Upper lobe of left lung (tissue), 6 donors: ENCODE measurements around the gene WNT2B. TPM values are rescaled to one million over a fixed set of nuclear protein-coding genes. Genes with fewer than 3 reads are reported as not detected.
A peak's percentile ranks its signal among the peaks of the same experiment; 100 is the strongest.
"Not testable (repeated sequence)": the region's sequence is repeated elsewhere in the genome, so short reads cannot be mapped to it uniquely, and the experiment has no call there.

Experiments
- ATAC-seq, 2 donors: fragments of 200-7000 bp; cut with Tn5 transposase; one replicate each; pipeline ENCODE4 v1.9.1; 2022; ENCODE audit warnings: mild to moderate bottlenecking in 2 of 2, moderate library complexity in 2 of 2; ENCODE audit not compliant: low FRiP score in 2 of 2
- DNase-seq, 2 donors: peaks; one replicate each; pipeline ENCODE4 v3.0.0-alpha.2; 2019 to 2020
- H3K27ac ChIP-seq, 4 donors: fragments of 200-600 bp; sonication (generic); one replicate each; pipeline ENCODE4 v1.5.1; 2016 to 2019
- H3K27me3 ChIP-seq, 4 donors: fragments of 200-600 bp; sonication (generic); one replicate each; pipeline ENCODE4 v1.5.1; 2017 to 2019
- H3K36me3 ChIP-seq, 4 donors: fragments of 200-600 bp; sonication (generic); one replicate each; pipeline ENCODE4 v1.5.1; 2016 to 2019
- H3K4me1 ChIP-seq, 4 donors: fragments of 200-600 bp; sonication (generic); one replicate each; pipeline ENCODE4 v1.5.1; 2018 to 2019
- H3K4me3 ChIP-seq, 4 donors: fragments of 200-600 bp; sonication (generic); one replicate each; pipeline ENCODE4 v1.5.1; 2017 to 2019; ENCODE audit warnings: mild to moderate bottlenecking in 2 of 4, moderate library complexity in 1 of 4
- H3K9me3 ChIP-seq, 4 donors: fragments of 200-600 bp; sonication (generic); one replicate each; pipeline ENCODE4 v1.5.1; 2018 to 2019
- CTCF ChIP-seq, 6 experiments: fragments of 450-650 bp in 4 of 6; fragments of 200-600 bp in 2 of 6; sonication (generic) in 2 of 6; IDR thresholded peaks; one replicate each; pipeline ENCODE4 v1.5.1; 2016 to 2019; ENCODE audit warnings: antibody characterized with exemption in 6 of 6
- EP300 ChIP-seq, 4 donors: sonication (generic); formaldehyde crosslinking; IDR thresholded peaks; one replicate each; pipeline ENCODE4 v1.5.1; 2017; ENCODE audit warnings: antibody characterized with exemption in 4 of 4, control low read depth in 2 of 4
- POLR2A ChIP-seq, 4 donors: fragments of 450-650 bp; IDR thresholded peaks; one replicate each; pipeline ENCODE4 v1.5.1; 2016 to 2017; ENCODE audit warnings: antibody characterized with exemption in 4 of 4, mild to moderate bottlenecking in 2 of 4
- POLR2AphosphoS5 ChIP-seq, 2 donors: sonication (generic); formaldehyde crosslinking; IDR thresholded peaks; one replicate each; pipeline ENCODE4 v1.5.1; 2017; ENCODE audit warnings: antibody characterized with exemption in 2 of 2
- WGBS, 2 donors: methylation state at CpG; one replicate each; pipeline ENCODE4 v1.1.5; 2017 to 2018; 5-methylcytosine and 5-hydroxymethylcytosine counted together
- total RNA-seq, 6 donors: library from RNA; depleted of rRNA in 4 of 6; stranded (reverse); fragments of >200 nt in 4 of 6; gene quantifications; one replicate each; pipeline versions ENCODE4 v1.1.0 to v1.2.1, GENCODE V29; 2016 to 2021
- donor health status: DM: no; HTN: no; CAD: no; lungs with moderate emphysema.
- donor health status: DM: no; HTN: yes; CAD: no; lungs with severe emphysema.

The WNT2B gene
- total RNA-seq, 6 donors from 2014 or later, result 4.5 to 19.9 (median 9.5) TPM

GRCh38 chr1:112472142-112472541, 36.6 kb upstream of the WNT2B start:
- Histone ChIP-seq H3K9me3 (no peaks in the 10 kb centered on the region), H3K27ac (no peak overlapping the region), H3K4me3 (no peak overlapping the region), H3K4me1 (peaks cover 0 to 2% (median 1%) of the 10 kb centered on the region in 4 donors), H3K27me3 (no peaks in the 10 kb centered on the region), H3K36me3 (peaks cover 0 to 6% (median 1%) of the 10 kb centered on the region in 4 donors)
- no peak for TF ChIP-seq POLR2AphosphoS5 (IDR thresholded peaks at IDR 0.05)
- no peak for TF ChIP-seq CTCF (IDR thresholded peaks at IDR 0.05)
- no peak for TF ChIP-seq EP300 (IDR thresholded peaks at IDR 0.05)
- no peak for TF ChIP-seq POLR2A (IDR thresholded peaks at IDR 0.05)
- DNase-seq, result no peak
- WGBS, 2 donors, result 90 to 96% methylated on average over 1 of the region's 1 CpG
- ATAC-seq, result peak in 1 of 2 donors; percentile 65

- TF ChIP-seq EP300 (IDR thresholded peaks at IDR 0.05) (no peak), POLR2A (IDR thresholded peaks at IDR 0.05) (no peak), CTCF (IDR thresholded peaks at IDR 0.05) (no peak), POLR2AphosphoS5 (IDR thresholded peaks at IDR 0.05) (no peak)
- ATAC-seq, result no peak
Observed at GRCh38 chr1:112477550-112477949, 31.2 kb upstream of the WNT2B start.

GRCh38 chr1:112478314-112478713, 30.5 kb upstream of the WNT2B start:
- 95 to 100% methylated on average over 1 of the region's 1 CpG for WGBS, 2 donors
- no peaks in the 10 kb centered on the region for H3K27me3 ChIP-seq
- H3K9me3 ChIP-seq, result peaks cover 0 to 3% (median 0%) of the 10 kb centered on the region in 4 donors
- TF ChIP-seq POLR2A (IDR thresholded peaks at IDR 0.05), result no peak
- TF ChIP-seq EP300 (IDR thresholded peaks at IDR 0.05), result no peak
- no peak for TF ChIP-seq POLR2AphosphoS5 (IDR thresholded peaks at IDR 0.05)
- TF ChIP-seq CTCF (IDR thresholded peaks at IDR 0.05), result no peak
- peaks cover 0 to 6% (median 1%) of the 10 kb centered on the region in 4 donors for H3K36me3 ChIP-seq
- no peaks in the 10 kb centered on the region for H3K4me1 ChIP-seq
- H3K4me3 ChIP-seq, result no peak overlapping the region
- H3K27ac ChIP-seq, result no peak overlapping the region
- DNase-seq (no peak), ATAC-seq (no peak)

More at GRCh38 chr1:112477550-112477949, 31.2 kb upstream of the WNT2B start:
- no peak overlapping the region for H3K27ac ChIP-seq
- H3K27me3 ChIP-seq, result no peaks in the 10 kb centered on the region
- H3K4me3 ChIP-seq, result no peak overlapping the region
- no peak for DNase-seq
- H3K9me3 ChIP-seq, result peaks cover 0 to 3% (median 0%) of the 10 kb centered on the region in 4 donors
- no peaks in the 10 kb centered on the region for H3K4me1 ChIP-seq
- H3K36me3 ChIP-seq, result peaks cover 0 to 6% (median 1%) of the 10 kb centered on the region in 4 donors

GRCh38 chr1:112486063-112486462, 22.7 kb upstream of the WNT2B start:
- DNase-seq, H3K4me1 ChIP-seq, H3K4me3 ChIP-seq, H3K9me3 ChIP-seq, H3K27ac ChIP-seq, H3K36me3 ChIP-seq, H3K27me3 ChIP-seq, ATAC-seq: not testable (repeated sequence)
- 100% methylated on average over 1 of the region's 1 CpG for WGBS, 2 donors

GRCh38 chr1:112487686-112488085, 21.1 kb upstream of the WNT2B start:
- not testable (repeated sequence) for H3K9me3 ChIP-seq, ATAC-seq, DNase-seq, H3K36me3 ChIP-seq, H3K27me3 ChIP-seq, H3K4me1 ChIP-seq, H3K27ac ChIP-seq, H3K4me3 ChIP-seq
- 89 to 92% methylated on average over 6 of the region's 6 CpGs for WGBS, 2 donors

GRCh38 chr1:112488141-112488540, 20.6 kb upstream of the WNT2B start:
- no peaks in the 10 kb centered on the region for H3K9me3 ChIP-seq
- H3K27me3 ChIP-seq, result no peaks in the 10 kb centered on the region
- H3K4me3 ChIP-seq, result no peak overlapping the region
- peaks cover 0 to 2% (median 0%) of the 10 kb centered on the region in 4 donors for H3K36me3 ChIP-seq
- H3K4me1 ChIP-seq, result no peaks in the 10 kb centered on the region
- no peak overlapping the region for H3K27ac ChIP-seq
- TF ChIP-seq POLR2AphosphoS5 (IDR thresholded peaks at IDR 0.05) (no peak), EP300 (IDR thresholded peaks at IDR 0.05) (no peak), CTCF (IDR thresholded peaks at IDR 0.05) (no peak), POLR2A (IDR thresholded peaks at IDR 0.05) (no peak)
- no peak for DNase-seq
- WGBS, 2 donors, result 96 to 98% methylated on average over 5 of the region's 5 CpGs
- ATAC-seq, result no peak
